A549 (cell line): ENCODE results near the gene APOL4. TPM values are rescaled to one million over a fixed set of nuclear protein-coding genes. Genes with fewer than 3 reads are reported as not detected.

ENCODE experiments used
- ATAC-seq, 2 experiments: fragments of 200-7000 bp in 1 of 2; fragments of >200 bp in 1 of 2; cut with Nextera tagmentation in 1 of 2; cut with Tn5 transposase in 1 of 2; 3 replicates each; pipeline versions ENCODE4 v1.8.0 to v1.9.1; 2018 to 2020; ENCODE audit warnings: mild to moderate bottlenecking in 1 of 2, moderate library complexity in 1 of 2
- CTCF ChIA-PET: fragments of 300-600 bp; sonication (Branson Sonifier 250); formaldehyde crosslinking; extraction: SDS; loops from one replicate; lab custom pipeline; 2021; ENCODE audit warnings: antibody characterized with exemption, inconsistent platforms; lab: Yijun Ruan, JAX
- POLR2A ChIA-PET: fragments of 350-600 bp; formaldehyde crosslinking; extraction: SDS; loops from one replicate; lab custom pipeline; 2021; ENCODE audit warnings: antibody characterized with exemption, inconsistent platforms; lab: Yijun Ruan, JAX
- DNase-seq, 2 experiments: peaks; one replicate each; pipeline versions ENCODE4 v3.0.0 to v3.0.0-alpha.2; 2011 to 2016; ENCODE audit warnings: low read depth in 1 of 2, low spot score in 1 of 2
- FAIRE-seq: peaks from 2 replicates; lab custom pipeline; 2011; peaks lifted over from hg19 to GRCh38; lab: Jason Lieb, UNC
- H3K27ac ChIP-seq, 2 experiments: fragments of >200 bp; sonication (Bioruptor Twin); formaldehyde crosslinking; 3 replicates each; pipeline ENCODE4 v1.5.1; 2016 to 2017
- H3K4me1 ChIP-seq: fragments of >200 bp; sonication (Bioruptor Twin); formaldehyde crosslinking; 3 replicates; pipeline ENCODE4 v1.6.1; 2016
- H3K4me2 ChIP-seq: fragments of >200 bp; sonication (Bioruptor Twin); formaldehyde crosslinking; 3 replicates; pipeline ENCODE4 v1.6.1; 2016
- H3K4me3 ChIP-seq: fragments of >200 bp; sonication (Bioruptor Twin); formaldehyde crosslinking; 3 replicates; pipeline ENCODE4 v1.5.1; 2016
- H3K9me3 ChIP-seq: fragments of >200 bp; sonication (Bioruptor Twin); formaldehyde crosslinking; 3 replicates; pipeline ENCODE4 v1.6.1; 2016
- CBX2 ChIP-seq: fragments of 200-600 bp; sonication (generic); IDR thresholded peaks from 2 replicates; pipeline ENCODE4 v1.6.1; 2016; ENCODE audit warnings: low read depth, mild to moderate bottlenecking, borderline replicate concordance
- CBX8 ChIP-seq: fragments of 200-600 bp; sonication (generic); IDR thresholded peaks from 2 replicates; pipeline ENCODE4 v1.6.1; 2016
- ESRRA ChIP-seq: fragments of 150-350 bp; IDR thresholded peaks from 2 replicates; pipeline ENCODE4 v1.6.1; 2014; ENCODE audit warnings: mild to moderate bottlenecking, low read length, borderline replicate concordance
- HDAC2 ChIP-seq: fragments of 200-600 bp; sonication (generic); IDR thresholded peaks from 2 replicates; pipeline ENCODE4 v1.6.1; 2016
- HES2 ChIP-seq: fragments of >200 bp; sonication (Bioruptor Twin); formaldehyde crosslinking; IDR thresholded peaks from 2 replicates; pipeline ENCODE4 v1.6.1; 2016
- HEYL ChIP-seq: fragments of 250-450 bp; sonication (Bioruptor Pico); IDR thresholded peaks from 2 replicates; pipeline ENCODE4 v1.8.0; 2021; ENCODE audit warnings: mild to moderate bottlenecking, moderate library complexity
- HOXA7 ChIP-seq: fragments of 250-450 bp; sonication (Bioruptor Pico); IDR thresholded peaks from 2 replicates; pipeline ENCODE4 v1.5.0; 2020; ENCODE audit warnings: mild to moderate bottlenecking, moderate library complexity
- HOXB13 ChIP-seq: fragments of 250-450 bp; sonication (Bioruptor Pico); IDR thresholded peaks from 2 replicates; pipeline ENCODE4 v1.5.0; 2020; ENCODE audit warnings: low read depth, mild to moderate bottlenecking, moderate library complexity
- KDM1A ChIP-seq: fragments of 200-600 bp; sonication (generic); IDR thresholded peaks from 2 replicates; pipeline ENCODE4 v1.6.1; 2016; ENCODE audit warnings: low read depth, mild to moderate bottlenecking
- MAFK ChIP-seq: fragments of 450-650 bp; IDR thresholded peaks from 2 replicates; pipeline ENCODE4 v1.6.1; 2014; ENCODE audit not compliant: partially characterized antibody
- NR3C1 ChIP-seq: fragments of >200 bp; sonication (Bioruptor Twin); formaldehyde crosslinking; IDR thresholded peaks from 3 replicates; pipeline ENCODE4 v1.6.1; 2017
- POLR2AphosphoS2 ChIP-seq: conservative IDR thresholded peaks from 2 replicates; pipeline ENCODE4 v1.6.1; 2012; ENCODE audit warnings: low read length, improper control_type of control experiment, inconsistent platforms
- RAD21 ChIP-seq, 2 experiments: fragments of >200 bp in 1 of 2; sonication (Bioruptor Twin) in 1 of 2; formaldehyde crosslinking in 1 of 2; IDR thresholded peaks in 1 of 2; conservative IDR thresholded peaks in 1 of 2; 2 replicates in 1 of 2; 3 replicates in 1 of 2; pipeline ENCODE4 v1.6.1; 2012 to 2018; ENCODE audit warnings: inconsistent platforms in 1 of 2
- RARB ChIP-seq: fragments of 250-450 bp; sonication (Bioruptor Pico); IDR thresholded peaks from 2 replicates; pipeline ENCODE4 v1.8.0; 2021; ENCODE audit warnings: mild to moderate bottlenecking, moderate library complexity
- RCOR1 ChIP-seq: fragments of 150-350 bp; IDR thresholded peaks from 2 replicates; pipeline ENCODE4 v1.6.1; 2014; ENCODE audit warnings: antibody characterized with exemption, low read length, low read depth
- RFX5 ChIP-seq: fragments of 450-650 bp; IDR thresholded peaks from 2 replicates; pipeline ENCODE4 v1.7.1; 2014; ENCODE audit warnings: antibody characterized with exemption, mild to moderate bottlenecking, moderate library complexity
- ZSCAN20 ChIP-seq: fragments of 250-450 bp; sonication (Bioruptor Pico); IDR thresholded peaks from 2 replicates; pipeline ENCODE4 v1.8.0; 2022; ENCODE audit warnings: mild to moderate bottlenecking, moderate library complexity
- WGBS: methylation state at CpG from one replicate; pipeline ENCODE4 v1.1.6; 2017; ENCODE audit errors: missing lambda C conversion rate; 5-methylcytosine and 5-hydroxymethylcytosine counted together
- polyA plus RNA-seq, 4 experiments: library from polyadenylated mRNA; depleted of rRNA in 3 of 4; stranded (reverse); fragments of >200 nt; fragmentation: RNase III in 1 of 4; extraction: RNeasy Plus Mini Kit Qiagen cat#74134 plus additional on column Dnase treatment in 1 of 4; gene quantifications; 2 replicates in 3 of 4; 3 replicates in 1 of 4; pipeline ENCODE4 v1.2.3, GENCODE V29; 2011 to 2017
- TF ChIP-seq, protein P1 (sequence below): fragments of 200-600 bp; sonication (generic); IDR thresholded peaks from 2 replicates; pipeline ENCODE4 v1.6.1; 2016; ENCODE audit warnings: antibody characterized with exemption, mild to moderate bottlenecking, moderate library complexity
- TF ChIP-seq, protein P2 (sequence below): fragments of 150-350 bp; IDR thresholded peaks from 2 replicates; pipeline ENCODE4 v1.6.1; 2014; ENCODE audit warnings: low read depth, mild to moderate bottlenecking, low read length
- TF ChIP-seq, protein P3 (sequence below): fragments of 250-450 bp; sonication (Bioruptor Pico); IDR thresholded peaks from 2 replicates; pipeline ENCODE4 v1.5.0; 2021; ENCODE audit warnings: mild to moderate bottlenecking, moderate library complexity, borderline replicate concordance

The APOL4 gene
- polyA plus RNA-seq, 2 of the 4 experiments (the other 2 are of a cell fraction): not detected

- Histone ChIP-seq H3K4me3 (no peak overlapping the region), H3K4me2 (no peak overlapping the region), H3K4me1 (no peaks in the 10 kb centered on the region), H3K27ac (no peak overlapping the region), H3K9me3 (no peaks in the 10 kb centered on the region)
- DNase-seq: no peak
- FAIRE-seq: no peak
- POLR2A ChIA-PET: no interaction called here
- 76% methylated on average over 3 of the region's 3 CpGs for WGBS
- ATAC-seq: no peak
- CTCF ChIA-PET: interaction anchor here (0.6 to 1.0 kb wide), 3 partner anchors 23 to 70 kb away, joined by 3 read pairs; no protein-coding TSS in a partner anchor
- TF ChIP-seq HDAC2 (no peak), HOXA7 (no peak), RCOR1 (no peak), KDM1A (no peak), RAD21 (conservative IDR thresholded peaks at IDR 0.05 in 1 of 2, IDR thresholded peaks at IDR 0.05 in 1 of 2) (no peak), HOXB13 (CRISPR knock-in tag) (no peak), POLR2AphosphoS2 (no peak), HES2 (no peak), HEYL (no peak), RFX5 (no peak), CBX2 (no peak), ESRRA (no peak), MAFK (no peak), RARB (CRISPR knock-in tag) (no peak), ZSCAN20 (CRISPR knock-in tag) (no peak), NR3C1 (no peak), CBX8 (no peak)
- TF ChIP-seq, protein P1, sequence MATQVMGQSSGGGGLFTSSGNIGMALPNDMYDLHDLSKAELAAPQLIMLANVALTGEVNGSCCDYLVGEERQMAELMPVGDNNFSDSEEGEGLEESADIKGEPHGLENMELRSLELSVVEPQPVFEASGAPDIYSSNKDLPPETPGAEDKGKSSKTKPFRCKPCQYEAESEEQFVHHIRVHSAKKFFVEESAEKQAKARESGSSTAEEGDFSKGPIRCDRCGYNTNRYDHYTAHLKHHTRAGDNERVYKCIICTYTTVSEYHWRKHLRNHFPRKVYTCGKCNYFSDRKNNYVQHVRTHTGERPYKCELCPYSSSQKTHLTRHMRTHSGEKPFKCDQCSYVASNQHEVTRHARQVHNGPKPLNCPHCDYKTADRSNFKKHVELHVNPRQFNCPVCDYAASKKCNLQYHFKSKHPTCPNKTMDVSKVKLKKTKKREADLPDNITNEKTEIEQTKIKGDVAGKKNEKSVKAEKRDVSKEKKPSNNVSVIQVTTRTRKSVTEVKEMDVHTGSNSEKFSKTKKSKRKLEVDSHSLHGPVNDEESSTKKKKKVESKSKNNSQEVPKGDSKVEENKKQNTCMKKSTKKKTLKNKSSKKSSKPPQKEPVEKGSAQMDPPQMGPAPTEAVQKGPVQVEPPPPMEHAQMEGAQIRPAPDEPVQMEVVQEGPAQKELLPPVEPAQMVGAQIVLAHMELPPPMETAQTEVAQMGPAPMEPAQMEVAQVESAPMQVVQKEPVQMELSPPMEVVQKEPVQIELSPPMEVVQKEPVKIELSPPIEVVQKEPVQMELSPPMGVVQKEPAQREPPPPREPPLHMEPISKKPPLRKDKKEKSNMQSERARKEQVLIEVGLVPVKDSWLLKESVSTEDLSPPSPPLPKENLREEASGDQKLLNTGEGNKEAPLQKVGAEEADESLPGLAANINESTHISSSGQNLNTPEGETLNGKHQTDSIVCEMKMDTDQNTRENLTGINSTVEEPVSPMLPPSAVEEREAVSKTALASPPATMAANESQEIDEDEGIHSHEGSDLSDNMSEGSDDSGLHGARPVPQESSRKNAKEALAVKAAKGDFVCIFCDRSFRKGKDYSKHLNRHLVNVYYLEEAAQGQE: no peak
- TF ChIP-seq, protein P2, sequence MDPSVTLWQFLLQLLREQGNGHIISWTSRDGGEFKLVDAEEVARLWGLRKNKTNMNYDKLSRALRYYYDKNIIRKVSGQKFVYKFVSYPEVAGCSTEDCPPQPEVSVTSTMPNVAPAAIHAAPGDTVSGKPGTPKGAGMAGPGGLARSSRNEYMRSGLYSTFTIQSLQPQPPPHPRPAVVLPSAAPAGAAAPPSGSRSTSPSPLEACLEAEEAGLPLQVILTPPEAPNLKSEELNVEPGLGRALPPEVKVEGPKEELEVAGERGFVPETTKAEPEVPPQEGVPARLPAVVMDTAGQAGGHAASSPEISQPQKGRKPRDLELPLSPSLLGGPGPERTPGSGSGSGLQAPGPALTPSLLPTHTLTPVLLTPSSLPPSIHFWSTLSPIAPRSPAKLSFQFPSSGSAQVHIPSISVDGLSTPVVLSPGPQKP: no peak
Measured at GRCh38 chr22:36198536-36198935, 3.1 kb downstream of the APOL4 start.

GRCh38 chr22:36197514-36198146 is 4.0 kb downstream of the APOL4 start:
- H3K4me1 ChIP-seq: no peaks in the 10 kb centered on the region
- H3K27ac ChIP-seq: no peak overlapping the region
- no peak for DNase-seq
- POLR2A ChIA-PET: no interaction called here
- WGBS: 73% methylated on average over 8 of the region's 8 CpGs
- H3K4me2 ChIP-seq: no peak overlapping the region
- ATAC-seq: no peak
- CTCF ChIA-PET: interaction anchor here (0.6 to 3.5 kb wide), 7 partner anchors 19 to 130 kb away, joined by 3 to 14 read pairs (median 3); partner anchors contain the start of gene APOL2
- H3K9me3 ChIP-seq: no peaks in the 10 kb centered on the region
- TF ChIP-seq, protein P3, sequence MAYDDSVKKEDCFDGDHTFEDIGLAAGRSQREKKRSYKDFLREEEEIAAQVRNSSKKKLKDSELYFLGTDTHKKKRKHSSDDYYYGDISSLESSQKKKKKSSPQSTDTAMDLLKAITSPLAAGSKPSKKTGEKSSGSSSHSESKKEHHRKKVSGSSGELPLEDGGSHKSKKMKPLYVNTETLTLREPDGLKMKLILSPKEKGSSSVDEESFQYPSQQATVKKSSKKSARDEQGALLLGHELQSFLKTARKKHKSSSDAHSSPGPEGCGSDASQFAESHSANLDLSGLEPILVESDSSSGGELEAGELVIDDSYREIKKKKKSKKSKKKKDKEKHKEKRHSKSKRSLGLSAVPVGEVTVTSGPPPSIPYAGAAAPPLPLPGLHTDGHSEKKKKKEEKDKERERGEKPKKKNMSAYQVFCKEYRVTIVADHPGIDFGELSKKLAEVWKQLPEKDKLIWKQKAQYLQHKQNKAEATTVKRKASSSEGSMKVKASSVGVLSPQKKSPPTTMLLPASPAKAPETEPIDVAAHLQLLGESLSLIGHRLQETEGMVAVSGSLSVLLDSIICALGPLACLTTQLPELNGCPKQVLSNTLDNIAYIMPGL (CRISPR knock-in tag): no peak
- FAIRE-seq: no peak
- no peak overlapping the region for H3K4me3 ChIP-seq
